Spleen (tissue), 13 donors: ENCODE measurements around the gene KCNK6. TPM values are rescaled to one million over a fixed set of nuclear protein-coding genes. Genes with fewer than 3 reads are reported as not detected.

ENCODE experiments used
- DNase-seq: peaks from one replicate; pipeline ENCODE4 v3.0.0-alpha.2; 2020
- H3K27ac ChIP-seq, 8 donors: fragments of 200-600 bp; sonication (generic) in 7 of 8; 1 replicate in 4 of 8; 2 replicates in 4 of 8; pipeline versions ENCODE4 v1.5.0 to v1.8.0; 2016 to 2021; ENCODE audit warnings: inconsistent platforms in 4 of 8, mild to moderate bottlenecking in 4 of 8, moderate library complexity in 1 of 8
- H3K27me3 ChIP-seq, 7 donors: fragments of 200-600 bp; sonication (generic) in 6 of 7; replicated peaks in 1 of 7; 1 replicate in 4 of 7; 2 replicates in 3 of 7; pipeline versions ENCODE4 v1.5.0 to v1.8.0; 2016 to 2021; ENCODE audit warnings: inconsistent platforms in 3 of 7, mild to moderate bottlenecking in 1 of 7
- H3K36me3 ChIP-seq, 6 donors: fragments of 200-600 bp; sonication (generic) in 5 of 6; 1 replicate in 4 of 6; 2 replicates in 2 of 6; pipeline versions ENCODE4 v1.5.0 to v1.8.0; 2016 to 2021; ENCODE audit warnings: inconsistent platforms in 2 of 6
- H3K4me1 ChIP-seq, 6 donors: fragments of 200-600 bp; sonication (generic) in 5 of 6; 1 replicate in 3 of 6; 2 replicates in 3 of 6; pipeline versions ENCODE4 v1.5.0 to v1.8.0; 2016 to 2021; ENCODE audit warnings: inconsistent platforms in 3 of 6
- H3K4me3 ChIP-seq, 8 donors: fragments of 200-600 bp; sonication (generic) in 7 of 8; 1 replicate in 4 of 8; 2 replicates in 4 of 8; pipeline versions ENCODE4 v1.5.0 to v1.8.0; 2016 to 2021; ENCODE audit warnings: inconsistent platforms in 4 of 8, mild to moderate bottlenecking in 4 of 8, moderate library complexity in 2 of 8
- H3K9me3 ChIP-seq, 8 donors: fragments of 200-600 bp; sonication (generic) in 7 of 8; 1 replicate in 4 of 8; 2 replicates in 4 of 8; pipeline versions ENCODE4 v1.5.0 to v1.8.0; 2016 to 2021; ENCODE audit warnings: inconsistent platforms in 4 of 8
- CTCF ChIP-seq, 11 experiments: fragments of 200-600 bp in 7 of 11; fragments of 450-650 bp in 4 of 11; sonication (generic) in 4 of 11; IDR thresholded peaks in 8 of 11; conservative IDR thresholded peaks in 3 of 11; 1 replicate in 7 of 11; 2 replicates in 4 of 11; pipeline versions ENCODE4 v1.4.0 to v1.8.0; 2016 to 2021; ENCODE audit warnings: antibody characterized with exemption in 11 of 11, inconsistent platforms in 4 of 11, mild to moderate bottlenecking in 1 of 11
- POLR2A ChIP-seq, 3 donors: fragments of 450-650 bp; IDR thresholded peaks; one replicate each; pipeline ENCODE4 v1.5.1; 2017; ENCODE audit warnings: antibody characterized with exemption in 3 of 3, mild to moderate bottlenecking in 1 of 3
- POLR2AphosphoS5 ChIP-seq, 3 donors: sonication (generic); formaldehyde crosslinking; IDR thresholded peaks; one replicate each; pipeline ENCODE4 v1.5.1; 2017; ENCODE audit warnings: antibody characterized with exemption in 3 of 3
- WGBS, 5 donors: extraction: QIAGEN DNeasy Blood & Tissue Kit in 3 of 5; methylation state at CpG; one replicate each; pipeline versions ENCODE4 v1.1.5 to v1.1.7; 2013 to 2018; 5-methylcytosine and 5-hydroxymethylcytosine counted together
- intact Hi-C: fragments of 100-400 bp; cut with DNase I; formaldehyde crosslinking; loops from one replicate; pipeline ENCODE4 v1.15.0; 2023; ENCODE audit warnings: low total_unique reads
- long read RNA-seq, 2 donors: transcript quantifications; one replicate each; lab custom pipeline, GENCODE V29; 2026
- polyA plus RNA-seq, 3 donors: library from polyadenylated mRNA; stranded (reverse); fragments of 200-250 nt; gene quantifications; one replicate each; pipeline ENCODE4 v1.2.1, GENCODE V29; 2013
- total RNA-seq, 7 donors: library from RNA; depleted of rRNA in 3 of 7; stranded (reverse); fragments of >200 nt in 3 of 7; fragmentation: NEBNext Ultra II Directional in 4 of 7; extraction: Animal tissue kit (Norgen Biotek cat#: 25700) in 4 of 7; gene quantifications; one replicate each; pipeline versions ENCODE4 v1.1.0 to v1.2.1, GENCODE V29; 2016 to 2021
- donor health status: healthy with polysubstance abuse.
- donor health status: DM: no; HTN: no; CAD: no; lungs with moderate emphysema.
- donor health status: DM: no; HTN: no; CAD: no.
- donor health status: Bipolar disorder and iron deficiency.
- donor health status: healthy.
- donor health status: DM: no; HTN: no; CAD: no.
- donor health status: DM: yes; HTN: yes; CAD: no.

The KCNK6 gene
- total RNA-seq (10 to 100 TPM; 11.8 to 25.9 (median 17.8) TPM), polyA plus RNA-seq (1 to 10 TPM; 3.8 to 9.3 (median 4.5) TPM)
- long read RNA-seq, donor 1, full-length matches to known transcripts: 5 of 5 reads
- long read RNA-seq, donor 1, partial matches to known transcripts: 0 of 5 reads
- long read RNA-seq, donor 1, other reads (novel, unspliced or antisense): 0 of 5 reads
- long read RNA-seq, donor 2, full-length matches to known transcripts: 1 of 1 reads
- long read RNA-seq, donor 2, partial matches to known transcripts: 0 of 1 reads
- long read RNA-seq, donor 2, other reads (novel, unspliced or antisense): 0 of 1 reads

- Histone ChIP-seq H3K4me1 (peaks cover 36 to 96% (median 78%) of the 10 kb centered on the region in 6 donors), H3K36me3 (peaks cover 0 to 20% (median 2%) of the 10 kb centered on the region in 6 donors), H3K9me3 (no peaks in the 10 kb centered on the region), H3K27ac (peak within 1 kb of the TSS; percentile 78 to 93 (median 86)), H3K27me3 (no peaks in the 10 kb centered on the region), H3K4me3 (peak within 1 kb of the TSS; percentile 64 to 85 (median 72))
- WGBS, 5 donors: 1 to 7% (median 5%) methylated on average over 48 to 76 of the region's 76 CpGs
- DNase-seq: peak; percentile 88
- intact Hi-C loops: no loop called here
- TF ChIP-seq POLR2A (IDR thresholded peaks at IDR 0.05) (peak in 1 of 3 donors; percentile 11), POLR2AphosphoS5 (IDR thresholded peaks at IDR 0.05) (peak; percentile 81 to 86 (median 82)), CTCF (IDR thresholded peaks at IDR 0.05 in 8 of 11, conservative IDR thresholded peaks at IDR 0.05 in 3 of 11) (peak in 1 of 11 experiments; percentile 16)
These were observed at the start of gene KCNK6 for GRCh38 chr19:38319421-38320258. TSS of gene KCNK6 (plus strand) at chr19:38319845. CDS start at chr19:38319951, 106 bp downstream.

GRCh38 chr19:38270587-38271167, 49.0 kb upstream of the KCNK6 start:
- H3K36me3 ChIP-seq: no peaks in the 10 kb centered on the region
- TF ChIP-seq POLR2AphosphoS5 (IDR thresholded peaks at IDR 0.05) (no peak), POLR2A (IDR thresholded peaks at IDR 0.05) (no peak), CTCF (IDR thresholded peaks at IDR 0.05 in 8 of 11, conservative IDR thresholded peaks at IDR 0.05 in 3 of 11) (no peak)
- no peaks in the 10 kb centered on the region for H3K9me3 ChIP-seq
- H3K4me1 ChIP-seq: peaks cover 8 to 58% (median 36%) of the 10 kb centered on the region in 6 donors
- no peak for DNase-seq
- no peak overlapping the region for H3K4me3 ChIP-seq
- 78 to 98% (median 89%) methylated on average over 5 of the region's 5 CpGs for WGBS, 5 donors
- intact Hi-C loops: no loop called here
- H3K27me3 ChIP-seq: no peaks in the 10 kb centered on the region
- H3K27ac ChIP-seq: no peak overlapping the region

GRCh38 chr19:38273499-38273898, 46.1 kb upstream of the KCNK6 start:
- no peak for TF ChIP-seq CTCF (IDR thresholded peaks at IDR 0.05 in 8 of 11, conservative IDR thresholded peaks at IDR 0.05 in 3 of 11)
- TF ChIP-seq POLR2A (IDR thresholded peaks at IDR 0.05): no peak
- TF ChIP-seq POLR2AphosphoS5 (IDR thresholded peaks at IDR 0.05): no peak
- H3K27me3 ChIP-seq: no peaks in the 10 kb centered on the region
- no peak overlapping the region for H3K4me3 ChIP-seq
- WGBS, 5 donors: 70 to 81% (median 73%) methylated on average over 2 of the region's 2 CpGs
- peak overlapping the region in 4 of 8 donors; percentile 3 to 76 (median 42) for H3K27ac ChIP-seq
- DNase-seq: no peak
- no peaks in the 10 kb centered on the region for H3K9me3 ChIP-seq
- peaks cover 8 to 57% (median 36%) of the 10 kb centered on the region in 6 donors for H3K4me1 ChIP-seq
- intact Hi-C loops: no loop called here
- H3K36me3 ChIP-seq: no peaks in the 10 kb centered on the region
